ENCODE results near the gene ALG2. TPM values are rescaled to one million over a fixed set of nuclear protein-coding genes. Genes with fewer than 3 reads are reported as not detected.

Gene ALG2
- total and polyA plus RNA-seq, 2 of the 13 experiments (the other 11 are each of a cell fraction or from before 2014, with no cell fraction given): 46.2 to 49.0 TPM

DNA sequence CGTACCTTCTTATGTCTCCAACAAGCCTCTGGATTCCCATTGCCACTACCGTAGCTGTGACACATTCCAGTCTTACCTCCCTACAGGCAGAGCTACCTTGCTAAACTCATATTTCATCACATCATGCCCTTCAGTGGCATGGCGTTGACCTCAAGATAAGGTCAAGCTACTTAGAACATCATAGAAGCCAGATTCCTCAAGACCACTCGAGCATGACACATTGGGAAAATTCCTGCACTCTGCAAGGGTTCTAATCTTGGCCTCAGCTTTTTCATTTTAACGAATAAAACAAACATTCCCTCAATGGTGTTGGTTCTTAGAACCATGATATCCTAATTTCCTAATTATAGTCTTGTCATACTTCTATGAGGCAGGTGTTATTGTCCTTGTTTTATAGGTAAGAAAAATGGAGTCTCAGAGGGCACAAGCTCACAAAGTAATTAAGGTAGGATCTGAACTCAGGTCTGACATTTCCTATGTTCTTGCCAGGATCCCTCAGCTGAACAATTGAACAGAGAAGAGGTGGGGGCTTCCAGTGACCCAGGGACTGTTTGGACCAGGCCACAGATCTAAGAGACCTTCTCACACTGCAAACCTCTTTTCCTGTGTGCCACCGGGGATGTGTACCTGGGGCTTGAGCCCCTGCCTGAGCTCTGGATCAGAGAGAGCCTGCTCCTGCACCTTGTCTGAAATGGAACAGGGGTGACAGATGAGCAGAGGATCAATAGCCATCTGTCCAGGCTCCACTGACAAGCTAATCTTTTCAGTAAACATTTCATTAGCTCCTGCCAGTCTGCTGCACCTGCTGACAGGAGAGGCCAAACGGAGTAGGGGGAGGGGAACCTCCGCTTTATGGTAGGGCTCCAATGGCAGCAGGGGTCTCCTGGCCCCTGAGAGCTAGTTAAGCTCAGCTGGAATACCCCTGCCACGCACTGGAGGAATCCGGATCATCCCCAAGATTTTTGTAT lies 49.3 kb downstream of the ALG2 start (continued):
- TF ChIP-seq, protein P1, sequence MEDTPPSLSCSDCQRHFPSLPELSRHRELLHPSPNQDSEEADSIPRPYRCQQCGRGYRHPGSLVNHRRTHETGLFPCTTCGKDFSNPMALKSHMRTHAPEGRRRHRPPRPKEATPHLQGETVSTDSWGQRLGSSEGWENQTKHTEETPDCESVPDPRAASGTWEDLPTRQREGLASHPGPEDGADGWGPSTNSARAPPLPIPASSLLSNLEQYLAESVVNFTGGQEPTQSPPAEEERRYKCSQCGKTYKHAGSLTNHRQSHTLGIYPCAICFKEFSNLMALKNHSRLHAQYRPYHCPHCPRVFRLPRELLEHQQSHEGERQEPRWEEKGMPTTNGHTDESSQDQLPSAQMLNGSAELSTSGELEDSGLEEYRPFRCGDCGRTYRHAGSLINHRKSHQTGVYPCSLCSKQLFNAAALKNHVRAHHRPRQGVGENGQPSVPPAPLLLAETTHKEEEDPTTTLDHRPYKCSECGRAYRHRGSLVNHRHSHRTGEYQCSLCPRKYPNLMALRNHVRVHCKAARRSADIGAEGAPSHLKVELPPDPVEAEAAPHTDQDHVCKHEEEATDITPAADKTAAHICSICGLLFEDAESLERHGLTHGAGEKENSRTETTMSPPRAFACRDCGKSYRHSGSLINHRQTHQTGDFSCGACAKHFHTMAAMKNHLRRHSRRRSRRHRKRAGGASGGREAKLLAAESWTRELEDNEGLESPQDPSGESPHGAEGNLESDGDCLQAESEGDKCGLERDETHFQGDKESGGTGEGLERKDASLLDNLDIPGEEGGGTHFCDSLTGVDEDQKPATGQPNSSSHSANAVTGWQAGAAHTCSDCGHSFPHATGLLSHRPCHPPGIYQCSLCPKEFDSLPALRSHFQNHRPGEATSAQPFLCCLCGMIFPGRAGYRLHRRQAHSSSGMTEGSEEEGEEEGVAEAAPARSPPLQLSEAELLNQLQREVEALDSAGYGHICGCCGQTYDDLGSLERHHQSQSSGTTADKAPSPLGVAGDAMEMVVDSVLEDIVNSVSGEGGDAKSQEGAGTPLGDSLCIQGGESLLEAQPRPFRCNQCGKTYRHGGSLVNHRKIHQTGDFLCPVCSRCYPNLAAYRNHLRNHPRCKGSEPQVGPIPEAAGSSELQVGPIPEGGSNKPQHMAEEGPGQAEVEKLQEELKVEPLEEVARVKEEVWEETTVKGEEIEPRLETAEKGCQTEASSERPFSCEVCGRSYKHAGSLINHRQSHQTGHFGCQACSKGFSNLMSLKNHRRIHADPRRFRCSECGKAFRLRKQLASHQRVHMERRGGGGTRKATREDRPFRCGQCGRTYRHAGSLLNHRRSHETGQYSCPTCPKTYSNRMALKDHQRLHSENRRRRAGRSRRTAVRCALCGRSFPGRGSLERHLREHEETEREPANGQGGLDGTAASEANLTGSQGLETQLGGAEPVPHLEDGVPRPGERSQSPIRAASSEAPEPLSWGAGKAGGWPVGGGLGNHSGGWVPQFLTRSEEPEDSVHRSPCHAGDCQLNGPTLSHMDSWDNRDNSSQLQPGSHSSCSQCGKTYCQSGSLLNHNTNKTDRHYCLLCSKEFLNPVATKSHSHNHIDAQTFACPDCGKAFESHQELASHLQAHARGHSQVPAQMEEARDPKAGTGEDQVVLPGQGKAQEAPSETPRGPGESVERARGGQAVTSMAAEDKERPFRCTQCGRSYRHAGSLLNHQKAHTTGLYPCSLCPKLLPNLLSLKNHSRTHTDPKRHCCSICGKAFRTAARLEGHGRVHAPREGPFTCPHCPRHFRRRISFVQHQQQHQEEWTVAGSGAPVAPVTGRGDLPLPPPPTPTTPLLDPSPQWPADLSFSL (CRISPR knock-in tag; IDR thresholded peaks at IDR 0.05): no peak
- TF ChIP-seq ZNF788 (CRISPR knock-in tag; IDR thresholded peaks at IDR 0.05; ENCODE audit: borderline replicate concordance) (no peak), NR2F2 (IDR thresholded peaks at IDR 0.05; ENCODE audit: borderline replicate concordance, low read depth) (0 out of 2 replicates have a peak, but pooled peaks have one; percentile 63), ZNF605 (CRISPR knock-in tag; IDR thresholded peaks at IDR 0.05) (no peak), KDM1A (CRISPR knock-in tag; IDR thresholded peaks at IDR 0.05) (peak; percentile 87), POLR2A (IDR thresholded peaks at IDR 0.05; ENCODE audit: insufficient read depth in 1 of 2, low read depth in 2 of 2, low read length in 2 of 2) (no peak), RAD51 (IDR thresholded peaks at IDR 0.05; ENCODE audit: borderline replicate concordance) (no peak), FOXC1 (CRISPR knock-in tag; IDR thresholded peaks at IDR 0.05; ENCODE audit: borderline replicate concordance) (no peak), ZNF891 (CRISPR knock-in tag; IDR thresholded peaks at IDR 0.05) (no peak), ZNF180 (CRISPR knock-in tag; IDR thresholded peaks at IDR 0.05; ENCODE audit: borderline replicate concordance, low read depth) (no peak), SMYD3 (CRISPR knock-in tag; IDR thresholded peaks at IDR 0.05) (no peak), ZNF737 (CRISPR knock-in tag; IDR thresholded peaks at IDR 0.05; ENCODE audit: borderline replicate concordance) (no peak), CHD4 (IDR thresholded peaks at IDR 0.05; ENCODE audit: borderline replicate concordance, low read length) (peak; percentile 77; the same call in 1 of the 2 replicates), HOXA9 (CRISPR knock-in tag; IDR thresholded peaks at IDR 0.05; ENCODE audit: borderline replicate concordance) (no peak), SP140L (CRISPR knock-in tag; IDR thresholded peaks at IDR 0.05; ENCODE audit: borderline replicate concordance) (no peak), SIN3A (IDR thresholded peaks at IDR 0.05; ENCODE audit: borderline replicate concordance, low read depth, low read length) (no peak), IKZF4 (CRISPR knock-in tag; IDR thresholded peaks at IDR 0.05; ENCODE audit: borderline replicate concordance, low read depth, not compliant biosample characterization) (no peak)
- TF ChIP-seq, protein P2, sequence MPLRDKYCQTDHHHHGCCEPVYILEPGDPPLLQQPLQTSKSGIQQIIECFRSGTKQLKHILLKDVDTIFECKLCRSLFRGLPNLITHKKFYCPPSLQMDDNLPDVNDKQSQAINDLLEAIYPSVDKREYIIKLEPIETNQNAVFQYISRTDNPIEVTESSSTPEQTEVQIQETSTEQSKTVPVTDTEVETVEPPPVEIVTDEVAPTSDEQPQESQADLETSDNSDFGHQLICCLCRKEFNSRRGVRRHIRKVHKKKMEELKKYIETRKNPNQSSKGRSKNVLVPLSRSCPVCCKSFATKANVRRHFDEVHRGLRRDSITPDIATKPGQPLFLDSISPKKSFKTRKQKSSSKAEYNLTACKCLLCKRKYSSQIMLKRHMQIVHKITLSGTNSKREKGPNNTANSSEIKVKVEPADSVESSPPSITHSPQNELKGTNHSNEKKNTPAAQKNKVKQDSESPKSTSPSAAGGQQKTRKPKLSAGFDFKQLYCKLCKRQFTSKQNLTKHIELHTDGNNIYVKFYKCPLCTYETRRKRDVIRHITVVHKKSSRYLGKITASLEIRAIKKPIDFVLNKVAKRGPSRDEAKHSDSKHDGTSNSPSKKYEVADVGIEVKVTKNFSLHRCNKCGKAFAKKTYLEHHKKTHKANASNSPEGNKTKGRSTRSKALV (CRISPR knock-in tag; IDR thresholded peaks at IDR 0.05): no peak
- TF ChIP-seq, protein P3, sequence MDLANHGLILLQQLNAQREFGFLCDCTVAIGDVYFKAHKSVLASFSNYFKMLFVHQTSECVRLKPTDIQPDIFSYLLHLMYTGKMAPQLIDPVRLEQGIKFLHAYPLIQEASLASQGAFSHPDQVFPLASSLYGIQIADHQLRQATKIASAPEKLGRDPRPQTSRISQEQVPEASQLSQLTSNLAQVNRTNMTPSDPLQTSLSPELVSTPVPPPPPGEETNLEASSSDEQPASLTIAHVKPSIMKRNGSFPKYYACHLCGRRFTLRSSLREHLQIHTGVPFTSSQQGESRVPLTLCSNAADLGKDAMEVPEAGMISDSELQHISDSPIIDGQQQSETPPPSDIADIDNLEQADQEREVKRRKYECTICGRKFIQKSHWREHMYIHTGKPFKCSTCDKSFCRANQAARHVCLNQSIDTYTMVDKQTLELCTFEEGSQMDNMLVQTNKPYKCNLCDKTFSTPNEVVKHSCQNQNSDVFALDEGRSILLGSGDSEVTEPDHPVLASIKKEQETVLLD (CRISPR knock-in tag; IDR thresholded peaks at IDR 0.05; ENCODE audit: low read depth): no peak

Data from HepG2 (cell line).